CD4-positive, alpha-beta T cell (primary cell): ENCODE measurements around the gene INPPL1. TPM values are rescaled to one million over a fixed set of nuclear protein-coding genes. Genes with fewer than 3 reads are reported as not detected.

Experiments
- ATAC-seq: fragments of 200-7000 bp; cut with Tn5 transposase; one replicate; pipeline ENCODE4 v1.10.0; 2022; ENCODE audit warnings: mild to moderate bottlenecking; ENCODE audit not compliant: poor library complexity
- CTCF ChIA-PET: fragments of 350-600 bp; sonication (Branson Sonifier 250); formaldehyde crosslinking; loops from one replicate; lab custom pipeline; 2021; ENCODE audit warnings: antibody characterized with exemption, inconsistent platforms; lab: Charles Lee
- POLR2A ChIA-PET: fragments of 350-600 bp; sonication (Branson Sonifier 250); formaldehyde crosslinking; loops from one replicate; lab custom pipeline; 2021; ENCODE audit warnings: antibody characterized with exemption, inconsistent platforms; lab: Charles Lee
- DNase-seq, 14 experiments: peaks; one replicate each; pipeline ENCODE4 v3.0.0-alpha.2; 2013 to 2020; ENCODE audit warnings: mixed read lengths in 2 of 14
- H3K27ac ChIP-seq, 2 donors: one replicate each; pipeline versions ENCODE4 v1.5.1 to v1.7.0; 2013; ENCODE audit warnings: low read length in 2 of 2, low read depth in 1 of 2, mild to moderate bottlenecking in 1 of 2
- H3K27me3 ChIP-seq, 2 experiments: 1 replicate in 1 of 2; 2 replicates in 1 of 2; pipeline versions ENCODE4 v1.6.1 to v1.7.0; 2013; ENCODE audit warnings: low read length in 2 of 2, control low read depth in 1 of 2, mild to moderate bottlenecking in 1 of 2, moderate library complexity in 1 of 2; ENCODE audit not compliant: insufficient read depth in 2 of 2, control insufficient read depth in 1 of 2
- H3K36me3 ChIP-seq: one replicate; pipeline ENCODE4 v1.6.1; 2013; ENCODE audit warnings: low read length, control low read depth; ENCODE audit not compliant: insufficient read depth
- H3K4me1 ChIP-seq: one replicate; pipeline ENCODE4 v1.6.1; 2013; ENCODE audit warnings: low read length, control low read depth; ENCODE audit not compliant: insufficient read depth
- H3K4me3 ChIP-seq: one replicate; pipeline ENCODE4 v1.5.1; 2013; ENCODE audit warnings: mild to moderate bottlenecking, low read length, moderate library complexity
- H3K9me3 ChIP-seq, 2 experiments: 1 replicate in 1 of 2; 2 replicates in 1 of 2; pipeline versions ENCODE4 v1.6.1 to v1.7.0; 2013; ENCODE audit warnings: low read length in 2 of 2, mild to moderate bottlenecking in 2 of 2, control low read depth in 1 of 2, moderate library complexity in 1 of 2; ENCODE audit not compliant: control insufficient read depth in 1 of 2, insufficient read depth in 1 of 2
- H3K27ac Mint-ChIP-seq: one replicate; pipeline ENCODE4 v1.8.0; 2020; ENCODE audit warnings: mixed read lengths
- H3K27me3 Mint-ChIP-seq: one replicate; pipeline ENCODE4 v1.8.0; 2021; ENCODE audit warnings: mixed read lengths
- H3K36me3 Mint-ChIP-seq: one replicate; pipeline ENCODE4 v1.8.0; 2021; ENCODE audit warnings: low read depth, mixed read lengths
- H3K4me1 Mint-ChIP-seq: one replicate; pipeline ENCODE4 v1.8.0; 2021; ENCODE audit warnings: low read depth, mixed read lengths
- H3K4me3 Mint-ChIP-seq: one replicate; pipeline ENCODE4 v1.8.0; 2020; ENCODE audit warnings: mild to moderate bottlenecking, mixed read lengths
- H3K9me3 Mint-ChIP-seq: one replicate; pipeline ENCODE4 v1.8.0; 2020; ENCODE audit warnings: mixed read lengths
- intact Hi-C, 2 experiments: fragments of 100-400 bp; cut with DNase I in 1 of 2; cut with micrococcal nuclease in 1 of 2; formaldehyde crosslinking; loops; one replicate each; pipeline versions ENCODE4 v1.15.1 to v1.9.0; 2023 to 2025; cut with DNase I, micrococcal nuclease
- total RNA-seq, 174 experiments: library from RNA in 2 of 174; stranded (reverse) in 2 of 174; gene quantifications; one replicate each; pipeline ENCODE4 v1.2.3 and lab custom pipeline; 2021 to 2026
- TF ChIP-seq, protein P1 (sequence below): fragments of 200-600 bp; IDR thresholded peaks from one replicate; pipeline ENCODE4 v1.8.0; 2022; ENCODE audit warnings: antibody characterized with exemption, mild to moderate bottlenecking

INPPL1 gene
- total RNA-seq, 2 experiments from 2014 or later = 124 to 128 TPM

GRCh38 chr11:72234514-72234830 lies 9.9 kb downstream of the INPPL1 start:
- Histone ChIP-seq H3K27me3 (peaks cover 3 to 8% of the 10 kb centered on the region in 2 experiments), H3K9me3 (no peaks in the 10 kb centered on the region), H3K4me3 (no peak overlapping the region), H3K4me1 (peaks cover 4% of the 10 kb centered on the region), H3K27ac (no peak overlapping the region), H3K36me3 (peaks cover 76% of the 10 kb centered on the region)
- CTCF ChIA-PET = no interaction called here
- intact Hi-C loops = no loop called here
- peaks cover 75% of the 10 kb centered on the region for H3K36me3 Mint-ChIP-seq
- TF ChIP-seq, protein P1, sequence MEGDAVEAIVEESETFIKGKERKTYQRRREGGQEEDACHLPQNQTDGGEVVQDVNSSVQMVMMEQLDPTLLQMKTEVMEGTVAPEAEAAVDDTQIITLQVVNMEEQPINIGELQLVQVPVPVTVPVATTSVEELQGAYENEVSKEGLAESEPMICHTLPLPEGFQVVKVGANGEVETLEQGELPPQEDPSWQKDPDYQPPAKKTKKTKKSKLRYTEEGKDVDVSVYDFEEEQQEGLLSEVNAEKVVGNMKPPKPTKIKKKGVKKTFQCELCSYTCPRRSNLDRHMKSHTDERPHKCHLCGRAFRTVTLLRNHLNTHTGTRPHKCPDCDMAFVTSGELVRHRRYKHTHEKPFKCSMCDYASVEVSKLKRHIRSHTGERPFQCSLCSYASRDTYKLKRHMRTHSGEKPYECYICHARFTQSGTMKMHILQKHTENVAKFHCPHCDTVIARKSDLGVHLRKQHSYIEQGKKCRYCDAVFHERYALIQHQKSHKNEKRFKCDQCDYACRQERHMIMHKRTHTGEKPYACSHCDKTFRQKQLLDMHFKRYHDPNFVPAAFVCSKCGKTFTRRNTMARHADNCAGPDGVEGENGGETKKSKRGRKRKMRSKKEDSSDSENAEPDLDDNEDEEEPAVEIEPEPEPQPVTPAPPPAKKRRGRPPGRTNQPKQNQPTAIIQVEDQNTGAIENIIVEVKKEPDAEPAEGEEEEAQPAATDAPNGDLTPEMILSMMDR = no peak
- no peak overlapping the region for H3K4me3 Mint-ChIP-seq
- H3K27ac Mint-ChIP-seq = peak overlapping the region; percentile 13
- POLR2A ChIA-PET = interaction anchor here (0.9 kb wide), 1 partner anchor 9 kb away, joined by 4 read pairs; the partner anchor contains the start of gene INPPL1
- ATAC-seq (no peak), DNase-seq (no peak)
- peaks cover 3% of the 10 kb centered on the region for H3K4me1 Mint-ChIP-seq
- H3K27me3 Mint-ChIP-seq = peaks cover 8% of the 10 kb centered on the region
- no peaks in the 10 kb centered on the region for H3K9me3 Mint-ChIP-seq

GRCh38 chr11:72234920-72235319 lies 10.4 kb downstream of the INPPL1 start:
- Mint-ChIP-seq H3K27me3 (peaks cover 10% of the 10 kb centered on the region), H3K4me3 (no peak overlapping the region), H3K36me3 (peaks cover 70% of the 10 kb centered on the region), H3K27ac (peak overlapping the region; percentile 6), H3K4me1 (peaks cover 3% of the 10 kb centered on the region), H3K9me3 (no peaks in the 10 kb centered on the region)
- H3K36me3 ChIP-seq = peaks cover 71% of the 10 kb centered on the region
- DNase-seq = no peak
- peaks cover 5 to 9% of the 10 kb centered on the region in 2 experiments for H3K27me3 ChIP-seq
- ATAC-seq = no peak
- H3K9me3 ChIP-seq = no peaks in the 10 kb centered on the region
- intact Hi-C loops = no loop called here
- POLR2A ChIA-PET = interaction anchor here (0.9 kb wide), 1 partner anchor 10 kb away, joined by 4 read pairs; the partner anchor contains the start of gene INPPL1
- no peak overlapping the region for H3K4me3 ChIP-seq
- no peak overlapping the region for H3K27ac ChIP-seq
- H3K4me1 ChIP-seq = peaks cover 6% of the 10 kb centered on the region
- CTCF ChIA-PET = no interaction called here
- TF ChIP-seq, protein P1 = no peak

GRCh38 chr11:72235351-72236057 lies 10.9 kb downstream of the INPPL1 start:
- DNase-seq = no peak
- Histone ChIP-seq H3K9me3 (peaks cover 0 to 5% of the 10 kb centered on the region in 2 experiments), H3K27ac (no peak overlapping the region), H3K27me3 (peaks cover 10 to 14% of the 10 kb centered on the region in 2 experiments), H3K4me1 (peaks cover 12% of the 10 kb centered on the region), H3K36me3 (peaks cover 66% of the 10 kb centered on the region), H3K4me3 (no peak overlapping the region)
- no peaks in the 10 kb centered on the region for H3K9me3 Mint-ChIP-seq
- intact Hi-C loops = no loop called here
- peaks cover 7% of the 10 kb centered on the region for H3K4me1 Mint-ChIP-seq
- ChIA-PET CTCF (no interaction called here), POLR2A (interaction anchor here (0.9 kb wide), 1 partner anchor 10 kb away, joined by 4 read pairs; the partner anchor contains the start of gene INPPL1)
- H3K27me3 Mint-ChIP-seq = peaks cover 14% of the 10 kb centered on the region
- H3K4me3 Mint-ChIP-seq = no peak overlapping the region
- peaks cover 65% of the 10 kb centered on the region for H3K36me3 Mint-ChIP-seq
- peak overlapping the region; percentile 6 for H3K27ac Mint-ChIP-seq
- ATAC-seq = no peak
- TF ChIP-seq, protein P1 = no peak
